Measurements from ENCODE around the gene APH1A. TPM values are rescaled to one million over a fixed set of nuclear protein-coding genes. Genes with fewer than 3 reads are reported as not detected.
A peak's percentile ranks its signal among the peaks of the same experiment; 100 is the strongest.
"Not testable (repeated sequence)": the region's sequence is repeated elsewhere in the genome, so short reads cannot be mapped to it uniquely, and the experiment has no call there.

APH1A gene
- total RNA-seq, 1 donor from 2014 or later, result 148 TPM

- Mint-ChIP-seq H3K27ac (peak overlapping the region; percentile 94), H3K4me1 (ENCODE audit: unreplicated experiment) (peaks cover 9% of the 10 kb centered on the region), H3K36me3 (peaks cover 4% of the 10 kb centered on the region), H3K9me3 (no peaks in the 10 kb centered on the region), H3K27me3 (no peaks in the 10 kb centered on the region), H3K4me3 (no peak overlapping the region)
- peak; percentile 76 for DNase-seq (ENCODE audit: extremely low spot score, unreplicated experiment)
- TF ChIP-seq CTCF (conservative IDR thresholded peaks at IDR 0.05), result no peak
These were observed 34.1 kb downstream of the APH1A start for GRCh38 chr1:150234566-150235293.

GRCh38 chr1:150234309-150234565 lies 34.6 kb downstream of the APH1A start:
- Mint-ChIP-seq H3K4me1 (ENCODE audit: unreplicated experiment) (peaks cover 9% of the 10 kb centered on the region), H3K36me3 (peaks cover 4% of the 10 kb centered on the region), H3K4me3 (no peak overlapping the region), H3K27ac (peak overlapping the region; percentile 94), H3K27me3 (no peaks in the 10 kb centered on the region), H3K9me3 (no peaks in the 10 kb centered on the region)
- DNase-seq (ENCODE audit: extremely low spot score, unreplicated experiment), result no peak
- TF ChIP-seq CTCF (conservative IDR thresholded peaks at IDR 0.05), result no peak

- Mint-ChIP-seq H3K27me3 (no peaks in the 10 kb centered on the region), H3K4me1 (ENCODE audit: unreplicated experiment) (peaks cover 9% of the 10 kb centered on the region), H3K9me3 (no peaks in the 10 kb centered on the region), H3K36me3 (peaks cover 8% of the 10 kb centered on the region), H3K4me3 (no peak overlapping the region), H3K27ac (peak overlapping the region; percentile 94)
- peak; percentile 27 for DNase-seq (ENCODE audit: extremely low spot score, unreplicated experiment)
- TF ChIP-seq CTCF (conservative IDR thresholded peaks at IDR 0.05), result no peak
These were observed 35.2 kb downstream of the APH1A start for GRCh38 chr1:150233359-150234308.

DNA sequence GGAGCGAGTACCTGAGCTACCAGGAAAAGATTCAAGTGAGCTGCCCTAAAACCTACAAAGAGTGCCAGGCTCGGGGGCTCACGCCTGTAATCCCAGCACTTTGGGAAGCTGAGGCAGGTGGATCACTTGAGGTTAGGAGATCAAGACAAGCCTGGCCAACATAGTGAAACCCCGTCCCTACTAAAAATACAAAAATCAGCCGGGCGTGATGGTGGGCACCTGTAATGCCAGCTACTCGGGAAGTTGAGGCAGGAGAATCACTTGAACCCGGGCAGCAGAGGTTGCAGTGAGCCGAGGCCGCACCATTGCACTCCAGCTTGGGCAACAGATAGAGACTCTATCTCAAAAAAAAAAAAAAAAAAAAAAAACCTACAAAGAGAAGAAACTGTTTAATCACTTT lies 35.9 kb downstream of the APH1A start:
- not testable (repeated sequence) for H3K27ac Mint-ChIP-seq; H3K27me3 Mint-ChIP-seq; H3K4me1 Mint-ChIP-seq (ENCODE audit: unreplicated experiment); H3K9me3 Mint-ChIP-seq
- peak; percentile 27 for DNase-seq (ENCODE audit: extremely low spot score, unreplicated experiment)
- peak overlapping the region; percentile 57 for H3K4me3 Mint-ChIP-seq
- H3K36me3 Mint-ChIP-seq, result peaks cover 11% of the 10 kb centered on the region

DNA sequence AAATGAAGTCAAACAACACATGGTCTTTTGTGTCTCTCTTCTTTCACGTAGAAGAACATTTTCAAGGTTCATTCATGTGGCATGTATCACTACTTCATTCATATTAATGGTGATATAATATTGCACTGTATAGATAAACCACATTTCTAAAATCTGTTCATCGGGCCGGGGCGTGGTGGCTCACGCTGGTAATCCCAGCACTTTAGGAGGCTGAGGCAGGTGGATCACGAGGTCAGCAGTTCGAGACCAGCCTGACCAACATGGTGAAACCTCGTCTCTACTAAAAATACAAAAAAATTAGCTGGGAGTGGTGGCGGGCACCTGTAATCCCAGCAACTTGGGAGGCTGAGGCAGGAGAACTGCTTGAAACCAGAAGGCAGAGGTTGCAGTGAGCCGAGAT lies 40.6 kb downstream of the APH1A start:
- H3K27me3 Mint-ChIP-seq; H3K4me1 Mint-ChIP-seq (ENCODE audit: unreplicated experiment); H3K27ac Mint-ChIP-seq; DNase-seq (ENCODE audit: extremely low spot score, unreplicated experiment); H3K9me3 Mint-ChIP-seq; H3K4me3 Mint-ChIP-seq: not testable (repeated sequence)
- peaks cover 44% of the 10 kb centered on the region for H3K36me3 Mint-ChIP-seq

- H3K36me3 Mint-ChIP-seq, result peaks cover 48% of the 10 kb centered on the region
- no peak for DNase-seq (ENCODE audit: extremely low spot score, unreplicated experiment)
- no peaks in the 10 kb centered on the region for H3K27me3 Mint-ChIP-seq
- H3K4me1 Mint-ChIP-seq (ENCODE audit: unreplicated experiment), result no peaks in the 10 kb centered on the region
- no peaks in the 10 kb centered on the region for H3K9me3 Mint-ChIP-seq
- no peak for TF ChIP-seq CTCF (conservative IDR thresholded peaks at IDR 0.05)
- no peak overlapping the region for H3K4me3 Mint-ChIP-seq
- H3K27ac Mint-ChIP-seq, result no peak overlapping the region
These were observed 41.6 kb downstream of the APH1A start for GRCh38 chr1:150227228-150227627.
